Ectodermal cell (in vitro differentiated cells): ENCODE data around the gene STXBP4.

Source experiments
- H3K27ac ChIP-seq: 2 replicates; pipeline ENCODE4 v1.7.0; 2013; ENCODE audit warnings: mild to moderate bottlenecking, low read depth, low read length; ENCODE audit not compliant: insufficient read depth, poor library complexity, severe bottlenecking
- H3K27me3 ChIP-seq: 2 replicates; pipeline ENCODE4 v1.7.0; 2013; ENCODE audit warnings: mild to moderate bottlenecking, low read length; ENCODE audit not compliant: insufficient read depth, control insufficient read depth, poor library complexity, severe bottlenecking
- H3K36me3 ChIP-seq: one replicate; pipeline ENCODE4 v1.7.0; 2013; ENCODE audit warnings: low read length; ENCODE audit not compliant: control insufficient read depth, insufficient read depth
- H3K4me1 ChIP-seq: one replicate; pipeline ENCODE4 v1.7.0; 2013; ENCODE audit warnings: low read length; ENCODE audit not compliant: control insufficient read depth, insufficient read depth
- H3K4me3 ChIP-seq: 2 replicates; pipeline ENCODE4 v1.7.0; 2013; ENCODE audit warnings: low read depth, low read length, control low read depth; ENCODE audit not compliant: insufficient read depth
- H3K9me3 ChIP-seq: 2 replicates; pipeline ENCODE4 v1.7.0; 2013; ENCODE audit warnings: mild to moderate bottlenecking, low read length, moderate library complexity; ENCODE audit not compliant: control insufficient read depth
- WGBS, 2 experiments: methylation state at CpG; one replicate each; pipeline ENCODE4 v1.1.7; 2013; ENCODE audit warnings: missing lambda C conversion rate in 2 of 2; 5-methylcytosine and 5-hydroxymethylcytosine counted together

The STXBP4 gene

GRCh38 chr17:55175788-55176427 is 207.3 kb downstream of the STXBP4 start:
- H3K4me3 ChIP-seq: no peak overlapping the region
- H3K9me3 ChIP-seq: no peaks in the 10 kb centered on the region
- H3K27me3 ChIP-seq: no peaks in the 10 kb centered on the region
- H3K36me3 ChIP-seq: no peaks in the 10 kb centered on the region
- no peaks in the 10 kb centered on the region for H3K4me1 ChIP-seq
- H3K27ac ChIP-seq: no peak overlapping the region
- WGBS, 2 experiments: 94% methylated on average over 6 of the region's 6 CpGs

DNA sequence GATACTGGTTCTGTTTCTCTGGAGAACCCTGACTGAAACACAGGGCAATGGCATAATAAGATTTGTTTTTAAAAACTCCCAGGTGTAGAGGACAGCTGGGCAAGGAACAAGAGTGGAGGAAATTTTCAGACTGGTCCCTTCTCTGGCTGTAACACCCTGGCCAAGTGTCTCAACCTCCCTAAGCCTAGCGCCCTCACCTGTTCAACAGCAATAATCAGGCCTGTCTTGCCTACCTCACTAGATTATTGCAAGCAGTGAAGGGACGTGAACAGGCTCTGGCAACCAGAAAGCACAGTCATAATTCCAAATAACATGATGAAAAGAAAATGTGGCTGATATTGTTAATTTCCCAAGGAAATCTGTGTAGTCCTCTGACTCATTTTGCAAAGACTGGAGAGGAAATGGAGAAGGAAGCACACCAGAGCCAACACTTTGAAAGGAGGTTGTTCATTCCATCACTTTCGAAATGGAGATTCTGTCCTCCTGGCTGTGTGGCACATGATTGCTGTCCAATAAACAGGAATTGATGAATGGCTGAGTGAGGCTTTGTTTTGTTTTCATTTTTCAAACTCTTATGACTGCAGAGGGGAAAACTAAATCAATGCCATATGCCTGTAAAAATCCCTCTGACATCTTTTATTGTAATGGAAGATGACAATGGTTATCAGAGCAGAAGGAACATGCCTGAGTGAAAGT is 208.7 kb downstream of the STXBP4 start:
- Histone ChIP-seq H3K27me3 (no peaks in the 10 kb centered on the region), H3K4me1 (no peaks in the 10 kb centered on the region), H3K27ac (no peak overlapping the region), H3K36me3 (no peaks in the 10 kb centered on the region), H3K9me3 (no peaks in the 10 kb centered on the region), H3K4me3 (no peak overlapping the region)
- WGBS, 2 experiments: 79 to 87% methylated on average over 3 of the region's 3 CpGs

DNA sequence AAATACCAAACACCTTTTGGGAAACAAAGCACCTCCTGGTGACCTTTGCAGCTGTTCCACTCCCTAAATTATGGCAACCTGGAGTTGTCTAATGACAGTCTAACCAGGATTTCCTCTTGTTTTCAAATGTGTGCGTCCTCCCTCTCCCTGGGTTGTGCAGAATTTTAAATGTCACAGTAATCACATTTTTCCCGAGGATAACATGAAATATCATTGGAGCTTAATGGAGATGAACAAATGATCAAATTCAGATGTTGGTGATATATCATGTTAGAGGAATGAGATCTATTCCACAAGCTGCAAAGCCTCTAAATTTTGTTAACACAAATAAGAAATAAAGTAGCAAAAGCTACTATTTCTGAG is 209.3 kb downstream of the STXBP4 start:
- Histone ChIP-seq H3K4me1 (no peaks in the 10 kb centered on the region), H3K9me3 (no peaks in the 10 kb centered on the region)
- WGBS, 2 experiments: 96 to 100% methylated on average over 2 of the region's 2 CpGs

DNA sequence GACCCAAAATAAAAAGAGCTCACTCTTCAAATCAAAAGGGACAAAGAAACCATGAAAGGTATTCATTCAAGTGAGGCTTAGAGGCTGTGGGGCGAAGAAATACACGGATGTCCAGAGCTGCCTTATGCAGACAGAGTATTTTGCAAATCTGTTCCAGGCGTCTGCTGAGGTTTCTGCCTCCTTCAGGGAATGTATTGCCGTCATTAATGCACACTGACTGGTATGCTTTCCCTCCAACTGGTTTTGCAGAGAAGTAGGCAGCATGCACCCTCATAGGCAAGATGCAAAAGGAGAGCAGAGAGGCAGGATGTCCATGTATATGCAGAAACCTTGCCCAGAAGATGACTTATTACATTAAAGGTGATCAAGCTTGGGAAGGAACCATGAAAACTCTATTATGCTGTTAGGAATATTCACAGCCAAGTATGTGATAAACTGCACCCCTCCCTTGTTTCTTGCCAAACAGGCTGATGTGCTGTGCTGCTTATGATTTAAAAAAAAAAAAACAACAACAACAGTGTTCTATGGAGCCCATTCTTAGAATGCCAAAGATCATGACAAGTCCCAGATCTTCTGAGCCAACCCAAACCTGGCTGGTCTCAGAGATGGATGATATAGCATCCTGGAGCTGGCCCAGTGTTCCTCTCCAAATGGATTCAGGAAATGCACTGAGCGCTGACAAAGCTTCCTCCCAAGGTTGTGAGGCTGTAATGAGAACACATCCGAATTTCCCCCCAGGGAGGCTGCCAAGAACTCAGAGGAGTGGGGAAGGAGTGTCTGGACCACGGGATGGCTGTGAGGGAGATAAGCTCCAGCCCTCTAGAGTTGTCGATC is 218.6 kb downstream of the STXBP4 start:
- H3K4me1 ChIP-seq: no peaks in the 10 kb centered on the region
- no peaks in the 10 kb centered on the region for H3K36me3 ChIP-seq
- no peak overlapping the region for H3K27ac ChIP-seq
- WGBS, 2 experiments: 85 to 90% methylated on average over 8 of the region's 8 CpGs
- no peak overlapping the region for H3K4me3 ChIP-seq
- H3K9me3 ChIP-seq: no peaks in the 10 kb centered on the region
- H3K27me3 ChIP-seq: no peaks in the 10 kb centered on the region

More for the DNA sequence above, 209.3 kb downstream of the STXBP4 start:
- H3K27ac ChIP-seq: no peak overlapping the region
- H3K27me3 ChIP-seq: no peaks in the 10 kb centered on the region
- no peaks in the 10 kb centered on the region for H3K36me3 ChIP-seq
- no peak overlapping the region for H3K4me3 ChIP-seq

DNA sequence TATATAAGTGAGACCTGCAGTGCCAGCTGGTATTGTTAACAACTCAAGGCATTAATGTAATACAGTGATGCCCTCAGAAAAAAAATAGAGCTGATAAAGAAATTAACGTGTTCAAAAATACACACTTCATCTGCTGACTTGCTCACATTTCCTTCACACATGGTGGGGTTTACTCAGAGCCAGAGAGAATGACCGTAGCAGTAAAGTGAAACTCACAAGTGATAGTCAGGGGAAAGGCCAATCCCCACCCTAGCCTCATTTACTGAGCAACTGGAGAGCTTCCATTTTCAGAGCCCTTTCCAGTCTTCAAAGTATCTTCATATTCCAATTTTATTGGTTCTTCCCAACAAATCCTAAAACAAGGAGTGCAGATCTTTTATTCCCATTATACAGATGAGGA is 222.2 kb downstream of the STXBP4 start:
- WGBS, 2 experiments: 98% methylated on average over 2 of the region's 2 CpGs
- H3K4me3 ChIP-seq: no peak overlapping the region
- no peak overlapping the region for H3K27ac ChIP-seq
- H3K36me3 ChIP-seq: no peaks in the 10 kb centered on the region
- no peaks in the 10 kb centered on the region for H3K4me1 ChIP-seq
- H3K27me3 ChIP-seq: no peaks in the 10 kb centered on the region
- no peaks in the 10 kb centered on the region for H3K9me3 ChIP-seq

- Histone ChIP-seq H3K27ac (no peak overlapping the region), H3K36me3 (no peaks in the 10 kb centered on the region), H3K4me3 (no peak overlapping the region), H3K27me3 (no peaks in the 10 kb centered on the region), H3K4me1 (no peaks in the 10 kb centered on the region), H3K9me3 (no peaks in the 10 kb centered on the region)
- WGBS, 2 experiments: 87 to 90% methylated on average over 2 of the region's 2 CpGs
Measured at GRCh38 chr17:55198690-55199370, 230.3 kb downstream of the STXBP4 start.

DNA sequence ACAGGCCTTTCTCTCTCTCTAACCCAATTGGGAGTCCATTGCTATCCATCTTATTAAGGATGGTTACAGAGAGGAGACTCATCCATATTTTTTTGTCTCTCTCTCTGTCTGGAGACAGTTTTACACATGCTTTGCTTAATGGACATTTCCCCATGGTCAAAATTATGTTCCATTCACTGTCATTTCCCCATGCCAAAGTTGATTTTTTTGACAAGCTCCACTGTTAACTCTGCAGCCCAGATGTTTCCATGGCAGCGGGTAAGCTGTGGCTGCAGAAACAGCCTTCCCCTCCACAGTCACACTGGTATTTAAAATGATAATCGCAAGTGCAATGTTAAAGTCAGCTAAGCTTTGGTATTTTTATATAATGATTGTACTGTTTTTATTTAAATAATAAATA is 232.3 kb downstream of the STXBP4 start:
- WGBS, 2 experiments: 100% methylated on average over 1 of the region's 2 CpGs
- H3K36me3 ChIP-seq: no peaks in the 10 kb centered on the region
- H3K27me3 ChIP-seq: no peaks in the 10 kb centered on the region
- no peaks in the 10 kb centered on the region for H3K9me3 ChIP-seq
- H3K27ac ChIP-seq: no peak overlapping the region
- no peaks in the 10 kb centered on the region for H3K4me1 ChIP-seq
- H3K4me3 ChIP-seq: no peak overlapping the region

GRCh38 chr17:55201308-55201932 is 232.9 kb downstream of the STXBP4 start:
- H3K27me3 ChIP-seq: no peaks in the 10 kb centered on the region
- no peaks in the 10 kb centered on the region for H3K36me3 ChIP-seq
- no peak overlapping the region for H3K27ac ChIP-seq
- WGBS, 2 experiments: 46 to 54% methylated on average over 4 to 5 of the region's 5 CpGs
- no peak overlapping the region for H3K4me3 ChIP-seq
- no peaks in the 10 kb centered on the region for H3K9me3 ChIP-seq
- H3K4me1 ChIP-seq: no peaks in the 10 kb centered on the region

DNA sequence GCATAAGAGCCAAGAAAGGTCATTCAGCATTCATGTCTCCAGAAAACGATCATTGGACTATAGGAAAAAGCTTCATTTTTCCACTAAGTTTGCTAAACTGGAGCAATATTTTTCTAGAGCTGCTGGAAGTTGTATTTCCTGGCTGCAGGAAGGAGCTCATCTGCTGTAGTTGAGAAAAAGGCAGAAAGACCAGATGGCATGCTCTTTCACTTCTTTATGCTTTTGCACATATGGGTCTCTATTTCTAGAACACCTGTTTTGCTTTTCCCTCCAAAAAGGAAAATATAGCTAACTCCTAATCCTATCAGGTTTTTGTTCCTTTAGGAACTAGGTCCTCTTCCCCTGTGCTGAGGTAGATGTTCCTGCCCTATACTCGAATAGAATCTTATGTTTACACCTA is 234.3 kb downstream of the STXBP4 start:
- no peaks in the 10 kb centered on the region for H3K27me3 ChIP-seq
- no peak overlapping the region for H3K4me3 ChIP-seq
- H3K36me3 ChIP-seq: no peaks in the 10 kb centered on the region
- H3K4me1 ChIP-seq: no peaks in the 10 kb centered on the region
- 84 to 93% methylated on average over 2 of the region's 2 CpGs for WGBS, 2 experiments
- H3K9me3 ChIP-seq: no peaks in the 10 kb centered on the region
- no peak overlapping the region for H3K27ac ChIP-seq
